ENCODE results near the gene UGP2. TPM values are rescaled to one million over a fixed set of nuclear protein-coding genes. Genes with fewer than 3 reads are reported as not detected.
A peak's percentile ranks its signal among the peaks of the same experiment; 100 is the strongest.

UGP2 gene
- total and polyA plus RNA-seq, 2 of the 4 experiments (the other 2 are of a cell fraction) = 45.0 to 58.8 TPM

GRCh38 chr2:63893163-63893562 is 51.5 kb downstream of the UGP2 start:
- no peak overlapping the region for H3K14ac ChIP-seq (replicated peaks; ENCODE audit: low read depth, low read length)
- peaks cover 18% of the 10 kb centered on the region; the same call in 1 of the 2 replicates for H3K36me3 ChIP-seq (ENCODE audit: control insufficient read depth, insufficient read depth, low read length)
- H3K27me3 ChIP-seq (ENCODE audit: control insufficient read depth, insufficient read depth, low read length) = no peaks in the 10 kb centered on the region
- in situ Hi-C loops (cut with MboI; ENCODE audit: low sequenced_read_pairs) (no loop called here), dilution Hi-C loops (cut with HindIII; ENCODE audit: low sequenced_read_pairs, unreplicated experiment) (no loop called here), intact Hi-C loops (cut with micrococcal nuclease) (no loop called here)
- H3K23ac ChIP-seq (ENCODE audit: low read depth, low read length) = no peak overlapping the region
- WGBS, 2 experiments (ENCODE audit: extremely low coverage in 2 of 2, insufficient read length in 1 of 2) = 46% methylated on average over 1 of the region's 2 CpGs; no CpG with 5 or more reads in 1 of the 2 experiments
- no peak overlapping the region for H4K8ac ChIP-seq (ENCODE audit: low read depth in 2 of 2, low read length in 2 of 2)
- no peak overlapping the region for H3K18ac ChIP-seq (ENCODE audit: low read depth, low read length)
- no peak overlapping the region for H3K56ac ChIP-seq (ENCODE audit: extremely low read depth, insufficient read depth, low read length)
- no peaks in the 10 kb centered on the region for H3K9me3 ChIP-seq (ENCODE audit: control insufficient read depth, insufficient read depth, low read length)
- no peak overlapping the region for H2BK20ac ChIP-seq (ENCODE audit: low read depth, low read length)
- no peak overlapping the region for H3K27ac ChIP-seq (ENCODE audit: insufficient read depth, low read length)
- no peak for TF ChIP-seq BHLHE40 (IDR thresholded peaks at IDR 0.05; ENCODE audit: low read depth, low read length)
- TF ChIP-seq CEBPB (IDR thresholded peaks at IDR 0.05; ENCODE audit: low read depth, low read length) = no peak
- no peak for TF ChIP-seq USF2 (IDR thresholded peaks at IDR 0.05; ENCODE audit: low read depth, low read length)
- no peak for TF ChIP-seq POLR2A (IDR thresholded peaks at IDR 0.05; ENCODE audit: low read depth, low read length)
- TF ChIP-seq ELK1 (IDR thresholded peaks at IDR 0.05; ENCODE audit: borderline replicate concordance, low read depth, low read length) = no peak
- no peak for TF ChIP-seq MXI1 (IDR thresholded peaks at IDR 0.05; ENCODE audit: borderline replicate concordance, low read depth, low read length)
- no peak for TF ChIP-seq RAD21 (IDR thresholded peaks at IDR 0.05; ENCODE audit: low read length)
- no peak for TF ChIP-seq RCOR1 (IDR thresholded peaks at IDR 0.05; ENCODE audit: insufficient replicate concordance, low read length)
- TF ChIP-seq MAZ (IDR thresholded peaks at IDR 0.05; ENCODE audit: borderline replicate concordance, low read depth, low read length) = no peak
- no peak for TF ChIP-seq FOS (IDR thresholded peaks at IDR 0.05; ENCODE audit: low read depth, low read length)
- H3K4me3 ChIP-seq (ENCODE audit: insufficient read depth, low read depth, low read length) = no peak overlapping the region
- H3K4me1 ChIP-seq (ENCODE audit: control insufficient read depth, insufficient read depth, low read length) = peaks cover 2% of the 10 kb centered on the region; the same call in 1 of the 2 replicates
- ChIA-PET CTCF (no interaction called here), POLR2A (ENCODE audit: unreplicated experiment) (no interaction called here)
- peaks cover 3 to 4% of the 10 kb centered on the region in 2 experiments; a peak in 3 of 4 replicates for H3K79me1 ChIP-seq (ENCODE audit: low read depth in 1 of 2, low read length in 2 of 2)
- no peak overlapping the region for H3K4me2 ChIP-seq (ENCODE audit: low read depth, low read length)
- no peak overlapping the region for H2AFZ ChIP-seq (replicated peaks; ENCODE audit: low read length, poor library complexity)
- no peak overlapping the region for H3K4ac ChIP-seq (ENCODE audit: low read depth, low read length)
- no peak overlapping the region for H2BK15ac ChIP-seq (ENCODE audit: low read depth, low read length)
- no peak overlapping the region for H4K91ac ChIP-seq (ENCODE audit: insufficient read depth, low read depth, low read length)
- H4K5ac ChIP-seq (ENCODE audit: low read depth, low read length) = no peak overlapping the region; the same call in 1 of the 2 replicates
- no peaks in the 10 kb centered on the region for H3K9me1 ChIP-seq (ENCODE audit: insufficient read depth, low read length)
- peak; percentile 15 for DNase-seq
- no peak for ATAC-seq (ENCODE audit: low read depth)
- H2AK5ac ChIP-seq (ENCODE audit: low read depth, low read length) = no peak overlapping the region
- H2BK5ac ChIP-seq (ENCODE audit: low read depth, low read length, poor library complexity, severe bottlenecking) = no peak overlapping the region
- no peaks in the 10 kb centered on the region for H4K20me1 ChIP-seq (ENCODE audit: insufficient read depth, low read length)
- H2BK120ac ChIP-seq (ENCODE audit: low read depth, low read length) = no peak overlapping the region
- no peak overlapping the region for H3K9ac ChIP-seq (ENCODE audit: low read depth, low read length)
- BruUV-seq (replicated peaks) = no TSS peak
- H2AK9ac ChIP-seq (replicated peaks; ENCODE audit: low read depth, low read length, poor library complexity) = no peak overlapping the region
